Renal cortical epithelial cell (primary cell): ENCODE measurements around the gene ZDHHC23. TPM values are rescaled to one million over a fixed set of nuclear protein-coding genes. Genes with fewer than 3 reads are reported as not detected.

ENCODE experiments used
- DNase-seq: peaks from one replicate; pipeline ENCODE4 v3.0.0-alpha.2; 2011; ENCODE audit warnings: low read depth
- total RNA-seq: library from RNA; depleted of rRNA; stranded (reverse); fragments of >200 nt; gene quantifications from 2 replicates; pipeline ENCODE4 v1.2.3, GENCODE V29; 2014

ZDHHC23 gene
- total RNA-seq, 1 donor from 2014 or later, result 14.6 TPM

DNA sequence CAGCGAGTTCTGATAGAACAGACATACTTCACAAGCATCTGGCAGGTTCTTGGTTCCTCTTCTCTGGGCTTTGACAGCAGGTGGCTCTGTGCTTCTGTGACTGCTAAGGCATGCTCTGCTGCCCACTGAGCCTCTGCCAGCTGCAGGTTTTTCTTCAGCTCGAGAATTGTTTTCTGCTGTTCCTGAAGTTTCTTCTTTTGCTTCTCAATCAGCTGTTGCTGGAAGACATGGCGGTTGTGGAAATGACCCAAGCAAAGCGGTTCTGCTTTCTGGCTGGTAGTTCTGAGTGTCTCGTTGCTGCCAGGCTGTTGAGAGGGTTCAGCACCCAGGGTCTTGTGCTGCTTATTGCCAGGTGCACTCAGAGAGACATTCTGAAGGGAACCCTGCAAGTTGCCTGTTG is 57.7 kb downstream of the ZDHHC23 start:
- DNase-seq, result no peak

DNA sequence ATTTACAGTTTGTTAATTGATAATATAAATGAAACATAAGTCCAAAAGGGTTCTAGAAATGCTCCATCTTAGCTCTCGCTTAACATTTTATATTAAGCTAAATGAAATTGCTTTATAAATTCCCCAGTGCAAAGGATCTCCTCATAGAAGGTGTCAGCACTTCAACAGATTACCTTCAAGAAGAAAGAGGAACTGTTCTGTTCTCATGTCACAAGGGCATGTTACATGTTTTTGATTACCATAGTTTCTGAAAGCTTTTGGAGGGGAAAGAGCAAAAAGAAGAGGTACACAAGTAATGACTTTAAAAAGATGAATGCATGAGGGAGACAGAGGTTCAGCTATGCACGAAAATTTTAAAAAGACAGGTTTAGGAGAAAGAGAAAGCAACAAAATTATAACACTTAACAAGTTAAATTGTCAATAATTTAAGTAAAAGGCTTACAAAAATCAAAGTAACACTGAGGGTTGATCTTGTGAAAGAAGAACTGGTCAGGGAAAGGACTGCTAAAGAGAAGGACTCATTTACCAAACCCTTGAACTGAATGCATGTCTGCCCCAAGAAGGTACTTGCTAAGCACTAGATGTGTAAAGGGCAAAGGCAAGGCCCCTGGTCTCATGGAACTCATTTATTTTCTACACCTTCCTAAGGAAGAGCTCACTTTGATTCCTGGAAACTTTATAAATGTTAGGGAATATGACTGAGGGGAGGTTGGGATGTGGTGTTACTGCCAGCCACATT is 63.4 kb downstream of the ZDHHC23 start:
- no peak for DNase-seq

Other genes starting within 250 kb of the ZDHHC23 start
- gene NAA50, start 201.8 kb upstream of the ZDHHC23 start, total RNA-seq, result 139 and 217 TPM in 2 replicates
- 118 and 132 TPM in 2 replicates for gene ATP6V1A, start 201.0 kb upstream of the ZDHHC23 start, total RNA-seq
- 3.0 and 11.8 TPM in 2 replicates for gene GRAMD1C, start 109.2 kb upstream of the ZDHHC23 start, total RNA-seq
- gene CCDC191, start 108.5 kb downstream of the ZDHHC23 start, total RNA-seq, result 1.6 and 6.4 TPM in 2 replicates
- gene QTRT2, start 108.7 kb downstream of the ZDHHC23 start, total RNA-seq, result 21.0 and 24.3 TPM in 2 replicates
- not detected in 2 replicates for gene DRD3, start 231.0 kb downstream of the ZDHHC23 start, total RNA-seq